ENCODE data around the gene PLCL1.
"Not testable (repeated sequence)": the region's sequence is repeated elsewhere in the genome, so short reads cannot be mapped to it uniquely, and the experiment has no call there.

The PLCL1 gene

GRCh38 chr2:198136142-198136541 is 331.7 kb downstream of the PLCL1 start:
- no peak for DNase-seq

GRCh38 chr2:198137733-198138132 is 333.3 kb downstream of the PLCL1 start:
- DNase-seq, result no peak

- DNase-seq, result no peak
Observed at GRCh38 chr2:198141726-198142125, 337.3 kb downstream of the PLCL1 start.

GRCh38 chr2:198143156-198143555 is 338.8 kb downstream of the PLCL1 start:
- DNase-seq, result no peak

- no peak for DNase-seq
Observed at GRCh38 chr2:198143793-198144192, 339.4 kb downstream of the PLCL1 start.

GRCh38 chr2:198144660-198145059 is 340.3 kb downstream of the PLCL1 start:
- DNase-seq, result no peak

- no peak for DNase-seq
Observed at GRCh38 chr2:198146346-198146940, 342.1 kb downstream of the PLCL1 start.

GRCh38 chr2:198157314-198157713 is 352.9 kb downstream of the PLCL1 start:
- DNase-seq, result no peak

- DNase-seq, result no peak
Observed at GRCh38 chr2:198161151-198161550, 356.8 kb downstream of the PLCL1 start.

- DNase-seq, result no peak
Observed at GRCh38 chr2:198162276-198162675, 357.9 kb downstream of the PLCL1 start.

GRCh38 chr2:198164843-198165242 is 360.4 kb downstream of the PLCL1 start:
- no peak for DNase-seq

GRCh38 chr2:198165289-198165688 is 360.9 kb downstream of the PLCL1 start:
- DNase-seq, result no peak

GRCh38 chr2:198167346-198167745 is 363.0 kb downstream of the PLCL1 start:
- DNase-seq, result no peak

GRCh38 chr2:198168651-198169050 is 364.3 kb downstream of the PLCL1 start:
- DNase-seq, result no peak

GRCh38 chr2:198173242-198173641 is 368.8 kb downstream of the PLCL1 start:
- no peak for DNase-seq

- DNase-seq, result no peak
Observed at GRCh38 chr2:198173864-198174263, 369.5 kb downstream of the PLCL1 start.

GRCh38 chr2:198175271-198175670 is 370.9 kb downstream of the PLCL1 start:
- DNase-seq, result no peak

- DNase-seq, result no peak
Observed at GRCh38 chr2:198177040-198177439, 372.6 kb downstream of the PLCL1 start.

GRCh38 chr2:198178766-198179165 is 374.4 kb downstream of the PLCL1 start:
- no peak for DNase-seq

- DNase-seq, result no peak
Observed at GRCh38 chr2:198186257-198186656, 381.9 kb downstream of the PLCL1 start.

GRCh38 chr2:198187841-198188240 is 383.4 kb downstream of the PLCL1 start:
- DNase-seq, result no peak

GRCh38 chr2:198188982-198189381 is 384.6 kb downstream of the PLCL1 start:
- no peak for DNase-seq

- DNase-seq, result no peak
Observed at GRCh38 chr2:198191651-198192050, 387.3 kb downstream of the PLCL1 start.

- not testable (repeated sequence) for DNase-seq
Observed at GRCh38 chr2:198196556-198196955, 392.2 kb downstream of the PLCL1 start.
